Loucy (cell line): ENCODE results near the gene CPZ.

Experiments
- CTCF ChIP-seq: fragments of 200-600 bp; sonication (generic); conservative IDR thresholded peaks from 2 replicates; pipeline ENCODE4 v1.5.1; 2014; ENCODE audit warnings: mild to moderate bottlenecking, antibody characterized with exemption, low read length
- EZH2phosphoT487 ChIP-seq: fragments of 200-600 bp; IDR thresholded peaks from 2 replicates; pipeline ENCODE4 v1.6.1; 2018; ENCODE audit warnings: antibody characterized with exemption, mild to moderate bottlenecking, moderate library complexity, borderline replicate concordance

GRCh38 chr4:8558080-8558960 is 34.2 kb upstream of the CPZ start:
- no peak for TF ChIP-seq CTCF
- no peak for TF ChIP-seq EZH2phosphoT487
